Karpas-422 (cell line): ENCODE data around the gene TNRC6B. TPM values are rescaled to one million over a fixed set of nuclear protein-coding genes. Genes with fewer than 3 reads are reported as not detected.

Experiments
- DNase-seq: peaks from one replicate; pipeline ENCODE4 v3.0.0-alpha.2; 2015
- H2AFZ ChIP-seq: fragments of 200-600 bp; sonication (generic); 2 replicates; pipeline ENCODE4 v1.6.1; 2014; ENCODE audit warnings: antibody characterized with exemption, low read length, mixed read lengths
- H3K27ac ChIP-seq: fragments of 200-600 bp; sonication (generic); 2 replicates; pipeline ENCODE4 v1.5.1; 2014; ENCODE audit warnings: mild to moderate bottlenecking, low read length, moderate library complexity
- H3K27me3 ChIP-seq: fragments of 200-600 bp; sonication (generic); 2 replicates; pipeline ENCODE4 v1.6.1; 2014; ENCODE audit warnings: low read length, mixed read lengths
- H3K36me3 ChIP-seq: fragments of 200-600 bp; sonication (generic); 2 replicates; pipeline ENCODE4 v1.6.1; 2014; ENCODE audit warnings: low read length, mixed read lengths; ENCODE audit not compliant: insufficient read depth
- H3K4me1 ChIP-seq: fragments of 200-600 bp; sonication (generic); 2 replicates; pipeline ENCODE4 v1.6.1; 2014; ENCODE audit warnings: mild to moderate bottlenecking, low read length, mixed read lengths
- H3K4me2 ChIP-seq: fragments of 200-600 bp; sonication (generic); 2 replicates; pipeline ENCODE4 v1.6.1; 2014; ENCODE audit warnings: low read length, low read depth, mild to moderate bottlenecking; ENCODE audit not compliant: poor library complexity, severe bottlenecking
- H3K4me3 ChIP-seq: fragments of 200-600 bp; sonication (generic); 2 replicates; pipeline ENCODE4 v1.5.1; 2014; ENCODE audit warnings: mild to moderate bottlenecking, antibody characterized with exemption, low read length, mixed read lengths
- H3K79me2 ChIP-seq: fragments of 200-600 bp; sonication (generic); 2 replicates; pipeline ENCODE4 v1.6.1; 2014; ENCODE audit warnings: mild to moderate bottlenecking, low read length, mixed read lengths
- H3K9ac ChIP-seq: fragments of 200-600 bp; sonication (generic); 2 replicates; pipeline ENCODE4 v1.6.0; 2014; ENCODE audit warnings: low read length
- H3K9me2 ChIP-seq: fragments of 200-600 bp; sonication (generic), shearing (Covaris generic); replicated peaks from 2 replicates; pipeline ENCODE4 v1.6.0; 2014; ENCODE audit warnings: mild to moderate bottlenecking, low read length, moderate library complexity; ENCODE audit not compliant: insufficient read depth
- H3K9me3 ChIP-seq: fragments of 300-700, 200-600 bp; sonication (generic); 2 replicates; pipeline ENCODE4 v1.6.1; 2014; ENCODE audit warnings: low read length, mixed read lengths
- H4K20me1 ChIP-seq: fragments of 200-600 bp; sonication (generic); 2 replicates; pipeline ENCODE4 v1.6.1; 2014; ENCODE audit warnings: mild to moderate bottlenecking, antibody characterized with exemption, low read length, low read depth; ENCODE audit not compliant: insufficient read depth
- total RNA-seq: library from RNA; depleted of rRNA; stranded (reverse); fragments of >200 nt; shearing (Covaris generic); gene quantifications from 2 replicates; pipeline ENCODE4 v1.2.3, GENCODE V29; 2014; ENCODE audit warnings: low replicate concordance

The TNRC6B gene
- total RNA-seq, 1 experiment from 2014 or later: 32.0 TPM

DNA sequence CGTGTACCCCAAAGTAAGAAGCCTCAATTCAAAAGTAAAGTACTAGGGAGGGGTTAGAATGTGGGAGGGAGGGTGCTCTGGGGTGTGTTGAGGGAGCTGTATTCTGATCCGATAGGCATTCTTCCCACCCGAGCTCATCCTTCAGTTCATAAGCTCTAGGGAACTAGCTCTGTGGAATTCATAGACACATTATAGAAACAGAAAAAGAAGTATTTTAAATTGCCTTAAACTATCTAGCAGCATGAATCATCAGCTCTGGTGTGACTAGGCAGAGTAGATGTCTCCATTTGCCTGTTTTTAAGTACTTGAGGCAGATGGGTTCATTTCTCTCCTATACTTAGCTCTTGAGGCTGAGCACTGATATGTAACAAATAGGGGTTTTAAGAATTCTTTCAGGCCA, 185.3 kb downstream of the TNRC6B start:
- no peaks in the 10 kb centered on the region for H3K9me3 ChIP-seq
- no peak overlapping the region for H3K27ac ChIP-seq
- H3K79me2 ChIP-seq: peaks cover 8% of the 10 kb centered on the region; the same call in 1 of the 2 replicates
- no peak overlapping the region for H3K4me3 ChIP-seq
- no peaks in the 10 kb centered on the region for H4K20me1 ChIP-seq
- no peaks in the 10 kb centered on the region for H3K9me2 ChIP-seq
- H3K4me1 ChIP-seq: no peaks in the 10 kb centered on the region
- H3K9ac ChIP-seq: no peak overlapping the region
- H3K36me3 ChIP-seq: peaks cover 87% of the 10 kb centered on the region
- no peak for DNase-seq
- no peak overlapping the region for H2AFZ ChIP-seq
- no peak overlapping the region for H3K4me2 ChIP-seq
- no peaks in the 10 kb centered on the region for H3K27me3 ChIP-seq

DNA sequence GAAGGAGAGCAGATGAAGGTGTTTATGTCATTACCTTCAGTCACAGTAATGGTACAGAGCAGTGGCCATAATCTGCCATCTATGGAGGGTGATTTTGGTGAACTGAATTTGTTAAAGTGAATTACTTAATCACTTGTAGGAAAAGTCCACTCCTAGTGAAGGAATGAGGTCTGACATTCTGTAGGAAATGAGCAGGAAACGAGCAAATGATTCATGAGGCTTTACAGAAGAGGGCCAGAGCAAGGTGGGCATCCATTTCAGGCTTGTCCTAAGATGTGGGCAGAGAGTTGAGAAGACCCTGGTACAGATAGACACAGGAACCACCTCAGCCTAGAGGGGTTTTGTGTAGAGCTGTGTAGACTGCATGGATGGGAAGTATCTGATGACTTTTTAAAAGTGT, 186.7 kb downstream of the TNRC6B start:
- H3K4me2 ChIP-seq: no peak overlapping the region
- H3K9me2 ChIP-seq: no peaks in the 10 kb centered on the region
- no peaks in the 10 kb centered on the region for H3K4me1 ChIP-seq
- no peak for DNase-seq
- no peak overlapping the region for H2AFZ ChIP-seq
- peaks cover 75% of the 10 kb centered on the region for H3K36me3 ChIP-seq
- H4K20me1 ChIP-seq: no peaks in the 10 kb centered on the region
- H3K9ac ChIP-seq: no peak overlapping the region
- no peaks in the 10 kb centered on the region for H3K27me3 ChIP-seq
- no peaks in the 10 kb centered on the region for H3K9me3 ChIP-seq
- peaks cover 3% of the 10 kb centered on the region; the same call in 1 of the 2 replicates for H3K79me2 ChIP-seq
- H3K4me3 ChIP-seq: no peak overlapping the region
- no peak overlapping the region for H3K27ac ChIP-seq

DNA sequence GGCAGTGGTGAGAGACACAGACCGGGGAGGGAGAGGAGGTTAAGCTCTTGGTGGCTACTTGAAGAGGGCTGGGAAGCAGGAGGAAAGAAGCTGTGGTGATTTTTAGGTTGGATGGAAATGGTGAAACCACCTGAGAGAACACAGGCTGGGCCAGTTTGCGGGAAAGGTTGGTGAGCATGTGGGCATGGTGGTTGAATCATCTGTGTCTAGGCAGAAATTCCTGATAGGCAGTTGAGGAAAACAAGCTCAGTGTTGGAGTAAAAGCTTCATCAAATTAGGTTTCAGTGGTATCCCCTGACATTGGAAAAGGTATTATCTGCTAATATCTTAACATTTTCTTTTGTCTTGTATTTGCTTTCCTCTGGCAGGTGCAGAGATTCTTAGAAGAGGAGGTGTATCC, 188.3 kb downstream of the TNRC6B start:
- no peak overlapping the region for H3K9ac ChIP-seq
- H3K27me3 ChIP-seq: no peaks in the 10 kb centered on the region
- no peaks in the 10 kb centered on the region for H3K4me1 ChIP-seq
- H2AFZ ChIP-seq: no peak overlapping the region
- peaks cover 66% of the 10 kb centered on the region for H3K36me3 ChIP-seq
- no peak overlapping the region for H3K4me2 ChIP-seq
- no peaks in the 10 kb centered on the region for H3K9me3 ChIP-seq
- peaks cover 6% of the 10 kb centered on the region for H3K79me2 ChIP-seq
- H4K20me1 ChIP-seq: no peaks in the 10 kb centered on the region
- no peaks in the 10 kb centered on the region for H3K9me2 ChIP-seq
- no peak overlapping the region for H3K4me3 ChIP-seq
- H3K27ac ChIP-seq: peak overlapping the region; percentile 42
- DNase-seq: no peak

DNA sequence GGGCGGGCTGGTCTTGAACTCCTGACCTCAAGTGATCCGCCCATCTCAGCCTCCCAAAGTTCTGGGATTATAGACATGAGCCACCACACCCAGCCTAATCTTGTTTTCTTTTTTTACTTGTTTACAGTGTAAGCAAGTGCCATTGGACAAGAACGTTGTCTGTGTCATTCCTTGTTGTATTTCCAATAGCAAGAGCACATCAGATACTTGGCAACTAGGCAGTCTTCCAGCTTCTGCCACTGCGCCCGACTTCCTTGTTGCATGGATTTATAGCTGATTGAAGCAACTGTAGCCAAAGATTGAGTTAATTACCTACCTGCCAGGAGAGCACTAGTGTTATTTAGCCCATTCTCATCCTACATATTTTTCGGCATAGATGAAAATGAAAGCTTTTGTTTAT, 189.6 kb downstream of the TNRC6B start:
- Histone ChIP-seq H3K36me3 (peaks cover 55% of the 10 kb centered on the region), H3K4me3 (no peak overlapping the region), H3K9me3 (no peaks in the 10 kb centered on the region), H3K9ac (no peak overlapping the region), H4K20me1 (no peaks in the 10 kb centered on the region), H3K4me1 (peaks cover 10% of the 10 kb centered on the region), H3K79me2 (peaks cover 17% of the 10 kb centered on the region), H3K9me2 (no peaks in the 10 kb centered on the region), H3K4me2 (no peak overlapping the region), H2AFZ (no peak overlapping the region), H3K27ac (0 out of 2 replicates have a peak overlapping the region, but pooled peaks have one; percentile 2), H3K27me3 (no peaks in the 10 kb centered on the region)
- DNase-seq: no peak

DNA sequence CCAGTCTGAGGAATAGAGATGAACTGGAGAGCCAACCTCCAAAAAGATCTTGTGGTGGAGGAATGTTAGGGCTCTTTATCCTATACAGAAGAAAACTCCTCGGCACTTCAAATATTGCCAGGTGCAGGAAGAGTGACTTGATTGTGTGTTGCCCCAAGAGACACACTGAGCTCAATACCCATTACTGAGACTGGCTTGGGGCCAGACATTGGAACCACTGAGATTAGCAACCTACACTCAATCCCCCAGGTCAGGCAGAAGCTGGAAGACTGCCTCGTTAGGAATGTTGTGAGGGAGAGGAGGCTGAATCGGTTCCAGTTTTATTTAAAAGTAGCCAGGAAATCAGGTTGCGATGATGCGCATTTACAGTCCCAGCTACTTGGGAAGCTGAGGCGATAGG, 190.3 kb downstream of the TNRC6B start:
- peaks cover 56% of the 10 kb centered on the region for H3K36me3 ChIP-seq
- H3K4me2 ChIP-seq: no peak overlapping the region
- H3K9me2 ChIP-seq: no peaks in the 10 kb centered on the region
- no peak for DNase-seq
- H2AFZ ChIP-seq: no peak overlapping the region
- no peaks in the 10 kb centered on the region for H4K20me1 ChIP-seq
- no peak overlapping the region for H3K9ac ChIP-seq
- peaks cover 16% of the 10 kb centered on the region for H3K4me1 ChIP-seq
- H3K27me3 ChIP-seq: no peaks in the 10 kb centered on the region
- H3K79me2 ChIP-seq: peaks cover 24% of the 10 kb centered on the region
- no peak overlapping the region for H3K4me3 ChIP-seq
- H3K27ac ChIP-seq: 0 out of 2 replicates have a peak overlapping the region, but pooled peaks have one; percentile 2
- no peaks in the 10 kb centered on the region for H3K9me3 ChIP-seq

DNA sequence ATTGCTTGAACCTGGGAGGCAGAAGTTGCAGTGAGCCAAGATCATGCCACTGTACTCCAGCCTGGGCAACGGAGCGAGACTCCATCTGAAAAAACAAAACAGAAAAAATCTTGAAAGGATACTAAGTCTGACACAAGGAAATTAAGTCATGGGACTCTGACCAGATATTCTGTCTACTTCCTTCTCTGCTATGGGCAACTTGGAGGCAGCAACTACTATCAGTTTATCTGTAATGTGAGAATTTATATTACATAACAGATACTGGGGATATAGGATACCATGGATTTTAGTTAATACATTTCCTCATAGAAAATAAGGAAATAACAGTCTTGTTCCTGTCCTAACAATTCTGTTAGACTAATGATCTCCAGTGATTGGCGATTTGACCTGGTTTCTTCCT, 191.1 kb downstream of the TNRC6B start:
- Histone ChIP-seq H3K9me3 (no peaks in the 10 kb centered on the region), H3K4me1 (peaks cover 19% of the 10 kb centered on the region), H3K27me3 (no peaks in the 10 kb centered on the region), H3K79me2 (peaks cover 29% of the 10 kb centered on the region), H2AFZ (no peak overlapping the region), H3K9ac (no peak overlapping the region), H3K4me3 (no peak overlapping the region), H3K27ac (no peak overlapping the region; the same call in 1 of the 2 replicates), H3K9me2 (no peaks in the 10 kb centered on the region), H3K36me3 (peaks cover 58% of the 10 kb centered on the region), H3K4me2 (no peak overlapping the region), H4K20me1 (no peaks in the 10 kb centered on the region)
- DNase-seq: no peak

DNA sequence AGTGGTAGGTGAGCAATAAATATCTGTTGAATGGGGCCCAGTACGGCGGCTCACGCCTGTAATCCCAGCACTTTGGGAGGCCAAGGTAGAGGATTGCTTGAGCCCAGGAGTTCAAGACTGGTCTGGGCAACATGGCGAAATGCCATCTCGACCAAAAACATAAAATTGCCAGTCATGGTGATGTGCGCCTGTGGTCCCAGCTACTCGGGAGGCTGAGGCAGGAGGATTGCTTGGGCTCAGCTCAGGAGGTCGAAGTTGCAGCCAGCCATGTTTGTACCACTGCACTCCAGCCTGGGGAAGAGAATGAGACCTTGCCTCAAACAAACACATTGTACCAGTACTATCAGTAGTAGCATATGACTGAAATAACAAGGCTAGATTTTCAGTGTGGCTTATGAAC, 196.8 kb downstream of the TNRC6B start:
- Histone ChIP-seq H3K9me3 (no peaks in the 10 kb centered on the region), H3K27ac (peak overlapping the region; percentile 100), H3K79me2 (peaks cover 73% of the 10 kb centered on the region), H3K27me3 (no peaks in the 10 kb centered on the region), H3K4me3 (no peak overlapping the region), H3K36me3 (peaks cover 26% of the 10 kb centered on the region), H3K4me1 (peaks cover 65% of the 10 kb centered on the region), H3K4me2 (peak overlapping the region; percentile 60), H3K9me2 (no peaks in the 10 kb centered on the region), H2AFZ (no peak overlapping the region), H3K9ac (0 out of 2 replicates have a peak overlapping the region, but pooled peaks have one; percentile 64), H4K20me1 (no peaks in the 10 kb centered on the region)
- no peak for DNase-seq

DNA sequence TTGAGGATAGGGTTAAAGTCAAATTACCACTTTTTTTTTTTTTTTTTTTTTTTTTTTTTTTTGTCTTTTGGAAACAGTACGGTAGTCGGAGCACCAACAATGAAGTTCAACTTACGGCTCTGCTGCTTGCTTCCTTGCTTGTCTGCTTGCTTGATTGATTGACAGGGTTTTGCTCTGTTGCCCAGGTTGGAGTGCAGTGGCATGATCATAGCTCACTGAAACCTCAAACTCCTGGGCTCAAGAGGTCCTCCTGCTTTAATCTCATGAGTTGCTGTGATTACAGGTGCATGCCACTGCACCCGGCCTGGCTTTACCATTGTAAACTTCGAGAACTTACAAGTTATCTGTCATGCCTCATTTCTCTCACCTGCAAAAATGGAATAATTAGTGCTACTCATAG, 198.4 kb downstream of the TNRC6B start:
- H4K20me1 ChIP-seq: no peaks in the 10 kb centered on the region
- H3K79me2 ChIP-seq: peaks cover 82% of the 10 kb centered on the region
- H3K36me3 ChIP-seq: peaks cover 25% of the 10 kb centered on the region
- no peaks in the 10 kb centered on the region for H3K9me3 ChIP-seq
- 0 out of 2 replicates have a peak overlapping the region, but pooled peaks have one; percentile 14 for H3K4me3 ChIP-seq
- H3K9ac ChIP-seq: peak overlapping the region; percentile 64
- H2AFZ ChIP-seq: no peak overlapping the region
- H3K27ac ChIP-seq: peak overlapping the region; percentile 100
- H3K27me3 ChIP-seq: no peaks in the 10 kb centered on the region
- DNase-seq: peak; percentile 94
- H3K9me2 ChIP-seq: no peaks in the 10 kb centered on the region
- peaks cover 65% of the 10 kb centered on the region for H3K4me1 ChIP-seq
- peak overlapping the region; percentile 60 for H3K4me2 ChIP-seq
